ENCODE measurements around the gene MEGF6. TPM values are rescaled to one million over a fixed set of nuclear protein-coding genes. Genes with fewer than 3 reads are reported as not detected.

The MEGF6 gene
- total RNA-seq, 1 donor, result 102 TPM

DNA sequence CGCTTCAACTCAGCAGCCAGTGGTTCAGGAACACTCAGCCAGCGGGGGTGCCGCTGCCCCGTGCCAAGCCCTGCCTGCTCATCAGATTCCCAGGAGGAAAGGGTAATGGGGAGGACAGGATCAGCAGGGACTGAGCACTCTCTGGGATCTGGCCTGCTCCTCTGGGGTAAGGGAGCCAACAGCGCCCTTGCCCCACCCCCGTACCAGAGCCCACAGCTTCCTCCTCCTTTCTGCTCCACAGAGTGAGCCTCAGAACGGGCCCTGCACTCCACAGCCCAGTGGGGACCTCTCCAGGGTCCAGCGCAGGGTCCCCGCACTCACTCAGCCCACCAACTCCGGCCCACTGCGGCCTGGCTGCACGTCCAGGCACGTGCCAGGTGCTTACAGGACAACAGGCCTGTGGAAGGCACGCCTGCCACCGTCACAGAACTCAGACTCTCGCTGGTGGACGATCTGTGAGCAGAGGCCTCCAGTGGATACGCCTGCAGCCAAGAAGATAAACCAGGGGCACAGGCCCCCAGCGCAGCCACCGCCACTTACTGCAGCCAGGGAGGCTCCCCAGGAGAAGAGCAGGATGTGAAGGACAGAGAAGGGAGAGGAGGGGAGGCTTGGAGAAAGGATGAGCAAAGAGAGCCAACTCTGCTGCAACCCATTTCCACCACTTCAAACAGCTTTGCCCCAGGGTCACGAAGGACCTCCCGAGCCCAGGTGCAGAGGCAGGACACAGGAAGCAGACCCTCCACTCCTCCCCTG lies 2.1 kb downstream of the MEGF6 start:
- no peak for DNase-seq (ENCODE audit: low read depth)
- TF ChIP-seq CTCF (IDR thresholded peaks at IDR 0.05; ENCODE audit: insufficient read depth, low read length), result no peak
- no peak overlapping the region for H3K4me3 ChIP-seq (ENCODE audit: low read depth, low read length)

DNA sequence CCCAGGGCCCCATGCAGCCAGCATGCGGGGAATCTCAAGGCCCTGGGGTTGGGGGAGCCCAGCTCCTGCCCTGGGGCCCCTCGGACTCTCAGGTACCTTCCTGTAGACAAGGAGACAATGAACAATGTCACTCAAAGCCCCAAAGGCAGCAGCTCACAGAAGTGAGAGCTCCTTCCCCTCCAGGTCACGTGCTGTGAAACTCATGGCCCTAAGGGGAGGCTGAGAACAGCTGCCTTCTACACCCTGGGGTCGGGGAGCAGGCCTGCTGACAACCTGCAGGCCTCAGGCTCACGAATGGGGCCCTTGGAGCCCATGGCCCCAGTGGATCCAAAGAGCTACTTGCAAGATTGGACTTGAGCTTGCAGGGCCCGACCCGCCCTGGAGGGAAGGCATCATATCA lies 3.2 kb downstream of the MEGF6 start:
- no peak overlapping the region for H3K4me3 ChIP-seq (ENCODE audit: low read depth, low read length)
- DNase-seq (ENCODE audit: low read depth), result no peak
- TF ChIP-seq CTCF (IDR thresholded peaks at IDR 0.05; ENCODE audit: insufficient read depth, low read length), result no peak

- no peak for DNase-seq (ENCODE audit: low read depth)
- no peak for TF ChIP-seq CTCF (IDR thresholded peaks at IDR 0.05; ENCODE audit: insufficient read depth, low read length)
- H3K4me3 ChIP-seq (ENCODE audit: low read depth, low read length), result no peak overlapping the region
These were observed 3.6 kb downstream of the MEGF6 start for GRCh38 chr1:3607703-3608065.

GRCh38 chr1:3606779-3607702 lies 4.3 kb downstream of the MEGF6 start:
- H3K4me3 ChIP-seq (ENCODE audit: low read depth, low read length), result no peak overlapping the region
- TF ChIP-seq CTCF (IDR thresholded peaks at IDR 0.05; ENCODE audit: insufficient read depth, low read length), result no peak
- DNase-seq (ENCODE audit: low read depth), result no peak

DNA sequence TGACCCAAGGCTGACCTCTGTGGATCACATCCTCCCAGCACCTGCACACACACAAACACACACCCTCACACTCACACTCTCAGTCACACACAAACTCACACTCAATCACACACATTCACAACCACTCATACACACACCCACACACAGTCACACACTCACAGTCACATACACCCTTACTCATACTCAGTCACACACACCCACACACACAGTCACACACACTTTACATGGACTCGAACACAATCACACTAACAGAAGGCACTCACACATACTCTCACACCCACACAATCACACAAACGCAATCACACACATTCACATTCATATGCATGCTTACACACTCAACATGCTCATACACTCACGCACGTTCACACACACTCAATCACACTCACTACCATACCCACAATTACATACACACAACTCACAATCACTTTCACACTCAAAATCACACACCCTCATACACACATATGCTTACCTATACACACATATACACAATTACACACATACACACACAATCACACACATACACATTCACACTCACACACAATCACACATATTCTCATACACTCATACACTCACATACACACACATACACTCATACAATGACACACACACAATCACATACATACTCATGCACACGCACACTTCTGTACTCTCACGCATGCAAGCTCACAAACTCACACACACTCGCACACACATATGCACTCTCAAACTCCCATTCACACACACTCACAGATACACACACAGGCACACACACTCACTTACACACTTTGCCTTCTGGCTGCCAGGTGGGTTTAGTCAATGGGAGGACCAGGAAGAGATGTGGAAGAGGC lies 6.1 kb downstream of the MEGF6 start:
- DNase-seq (ENCODE audit: low read depth), result no peak
- no peak overlapping the region for H3K4me3 ChIP-seq (ENCODE audit: low read depth, low read length)
- TF ChIP-seq CTCF (IDR thresholded peaks at IDR 0.05; ENCODE audit: insufficient read depth, low read length), result no peak

DNA sequence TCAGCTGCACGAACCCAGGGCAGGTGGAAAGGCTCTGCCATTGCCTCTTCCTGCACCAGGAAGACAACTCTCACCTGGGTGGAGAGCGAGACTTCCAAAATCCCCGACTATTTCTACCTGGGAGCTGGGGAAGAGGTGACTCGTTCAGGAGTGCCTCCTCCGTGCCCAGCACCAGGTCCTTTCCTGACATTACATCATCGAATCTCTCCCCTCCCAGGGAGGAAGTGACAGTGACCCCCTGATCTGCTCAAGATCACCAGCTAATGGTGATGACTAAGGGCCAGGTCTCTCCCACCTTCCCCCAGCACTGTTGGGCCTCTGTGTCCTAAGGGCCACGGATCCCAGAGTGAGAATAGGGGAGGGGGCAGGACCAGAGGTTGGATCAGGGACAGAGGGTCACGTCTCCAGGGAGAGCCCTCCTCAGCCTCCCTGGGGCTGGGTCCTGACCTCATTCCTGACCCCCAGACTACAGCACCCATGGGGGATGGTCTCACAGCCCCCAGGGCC lies 6.8 kb downstream of the MEGF6 start:
- TF ChIP-seq CTCF (IDR thresholded peaks at IDR 0.05; ENCODE audit: insufficient read depth, low read length), result no peak
- DNase-seq (ENCODE audit: low read depth), result no peak
- no peak overlapping the region for H3K4me3 ChIP-seq (ENCODE audit: low read depth, low read length)
